H1 (cell line): ENCODE results near the gene CCDC157. TPM values are rescaled to one million over a fixed set of nuclear protein-coding genes. Genes with fewer than 3 reads are reported as not detected.
A peak's percentile ranks its signal among the peaks of the same experiment; 100 is the strongest.

ENCODE experiments used
- CTCF ChIA-PET: fragments of 300-600 bp; sonication (Branson Sonifier 250); formaldehyde crosslinking; loops from one replicate; lab custom pipeline; 2021; ENCODE audit not compliant: partially characterized antibody; lab: Charles Lee
- POLR2A ChIA-PET: fragments of 300-600 bp; sonication (Branson Sonifier 250); formaldehyde crosslinking; loops from one replicate; lab custom pipeline; 2021; ENCODE audit warnings: inconsistent platforms; ENCODE audit not compliant: partially characterized antibody; lab: Charles Lee
- DNase-seq, 2 experiments: peaks; one replicate each; pipeline versions ENCODE4 v3.0.0 to v3.0.0-alpha.2; 2010 to 2022; ENCODE audit warnings: low spot score in 2 of 2, low read depth in 1 of 2, mixed read lengths in 1 of 2
- FAIRE-seq: peaks from 2 replicates; lab custom pipeline; 2011; peaks lifted over from hg19 to GRCh38; lab: Jason Lieb, UNC
- H2AFZ ChIP-seq: 2 replicates; pipeline ENCODE4 v1.8.1; 2012; ENCODE audit warnings: low read length, inconsistent platforms
- H2AK5ac ChIP-seq: 2 replicates; pipeline ENCODE4 v1.6.1; 2013; ENCODE audit warnings: low read depth, low read length
- H2BK120ac ChIP-seq: replicated peaks from 2 replicates; pipeline ENCODE3; 2013; ENCODE audit warnings: low read depth, low read length, inconsistent platforms
- H2BK12ac ChIP-seq: 2 replicates; pipeline ENCODE4 v1.6.1; 2013; ENCODE audit warnings: low read depth, low read length
- H2BK15ac ChIP-seq: 2 replicates; pipeline ENCODE4 v1.6.1; 2013; ENCODE audit warnings: low read length
- H2BK20ac ChIP-seq: 2 replicates; pipeline ENCODE4 v1.6.1; 2013; ENCODE audit warnings: low read length
- H2BK5ac ChIP-seq: 2 replicates; pipeline ENCODE4 v1.6.1; 2013; ENCODE audit warnings: low read depth, low read length
- H3K14ac ChIP-seq: 2 replicates; pipeline ENCODE4 v1.6.1; 2013; ENCODE audit warnings: inconsistent platforms; ENCODE audit not compliant: insufficient read length
- H3K18ac ChIP-seq: 2 replicates; pipeline ENCODE4 v1.6.1; 2013; ENCODE audit warnings: low read length; ENCODE audit errors: extremely low read depth
- H3K23ac ChIP-seq: 2 replicates; pipeline ENCODE4 v1.6.1; 2013; ENCODE audit warnings: inconsistent platforms; ENCODE audit not compliant: insufficient read length
- H3K23me2 ChIP-seq: 2 replicates; pipeline ENCODE4 v1.6.1; 2013; ENCODE audit warnings: low read depth, low read length
- H3K27ac ChIP-seq: 2 replicates; pipeline ENCODE4 v1.6.1; 2011; ENCODE audit warnings: low read depth, low read length, inconsistent platforms
- H3K27me3 ChIP-seq, 4 experiments: replicated peaks in 1 of 4; 1 replicate in 1 of 4; 2 replicates in 3 of 4; pipeline versions ENCODE4 v1.6.1 to v1.8.1; 2011 to 2013; ENCODE audit warnings: low read length in 3 of 4, mild to moderate bottlenecking in 3 of 4, inconsistent platforms in 2 of 4, mixed read lengths in 2 of 4, moderate library complexity in 1 of 4; ENCODE audit not compliant: control insufficient read depth in 3 of 4, insufficient read depth in 3 of 4; ENCODE audit errors: extremely low read depth in 1 of 4
- H3K36me3 ChIP-seq, 4 experiments: 2 replicates each; pipeline versions ENCODE4 v1.6.1 to v1.8.1; 2011 to 2013; ENCODE audit warnings: mild to moderate bottlenecking in 4 of 4, low read length in 3 of 4, moderate library complexity in 2 of 4, control low read depth in 1 of 4, inconsistent platforms in 1 of 4; ENCODE audit not compliant: insufficient read depth in 4 of 4, control insufficient read depth in 2 of 4
- H3K4ac ChIP-seq: replicated peaks from 2 replicates; pipeline ENCODE3; 2013; ENCODE audit warnings: low read length, low read depth, mixed read lengths, inconsistent platforms; ENCODE audit not compliant: insufficient read length
- H3K4me1 ChIP-seq, 4 experiments: replicated peaks in 1 of 4; 1 replicate in 1 of 4; 2 replicates in 3 of 4; pipeline versions ENCODE4 v1.6.1 to v1.8.1; 2011 to 2013; ENCODE audit warnings: low read length in 3 of 4, inconsistent platforms in 2 of 4, mixed read lengths in 1 of 4; ENCODE audit not compliant: insufficient read depth in 4 of 4, control insufficient read depth in 3 of 4
- H3K4me2 ChIP-seq, 2 experiments: 2 replicates each; pipeline versions ENCODE4 v1.6.1 to v1.8.1; 2011 to 2013; ENCODE audit warnings: low read depth in 2 of 2, low read length in 2 of 2, control low read depth in 1 of 2, inconsistent platforms in 1 of 2, mild to moderate bottlenecking in 1 of 2; ENCODE audit not compliant: insufficient read depth in 1 of 2
- H3K4me3 ChIP-seq, 4 experiments: fragments of 200-600, 300-600 bp in 1 of 4; sonication (generic), shearing (Covaris generic), sonication (Bioruptor Twin) in 1 of 4; 2 replicates each; pipeline versions ENCODE4 v1.5.1 to v1.8.1; 2011 to 2016; ENCODE audit warnings: low read length in 4 of 4, low read depth in 3 of 4, control low read depth in 2 of 4, inconsistent platforms in 2 of 4, mild to moderate bottlenecking in 2 of 4, mixed read lengths in 1 of 4, moderate library complexity in 1 of 4; ENCODE audit not compliant: insufficient read depth in 2 of 4; ENCODE audit errors: extremely low read depth in 1 of 4
- H3K56ac ChIP-seq: replicated peaks from 2 replicates; pipeline ENCODE3; 2013; ENCODE audit warnings: low read depth, mild to moderate bottlenecking, mixed read lengths, low read length, inconsistent platforms; ENCODE audit not compliant: insufficient read length
- H3K79me1 ChIP-seq: 2 replicates; pipeline ENCODE4 v1.6.1; 2013; ENCODE audit warnings: low read depth, low read length, control low read depth
- H3K79me2 ChIP-seq, 2 experiments: 2 replicates each; pipeline versions ENCODE4 v1.6.1 to v1.8.1; 2012 to 2013; ENCODE audit warnings: low read length in 2 of 2, mild to moderate bottlenecking in 2 of 2, inconsistent platforms in 1 of 2; ENCODE audit not compliant: insufficient read depth in 2 of 2, control insufficient read depth in 1 of 2
- H3K9ac ChIP-seq, 4 experiments: replicated peaks in 1 of 4; 1 replicate in 1 of 4; 2 replicates in 3 of 4; pipeline versions ENCODE4 v1.6.1 to v1.8.1; 2011 to 2013; ENCODE audit warnings: low read depth in 3 of 4, low read length in 3 of 4, control low read depth in 2 of 4, mild to moderate bottlenecking in 2 of 4, moderate library complexity in 2 of 4, inconsistent platforms in 1 of 4; ENCODE audit errors: extremely low read depth in 1 of 4
- H3K9me3 ChIP-seq, 2 experiments: 2 replicates each; pipeline versions ENCODE4 v1.6.1 to v1.8.1; 2012 to 2013; ENCODE audit warnings: mild to moderate bottlenecking in 2 of 2, moderate library complexity in 2 of 2, control low read depth in 1 of 2, inconsistent platforms in 1 of 2, low read depth in 1 of 2, low read length in 1 of 2, mixed read lengths in 1 of 2; ENCODE audit not compliant: insufficient read depth in 2 of 2
- H4K20me1 ChIP-seq, 2 experiments: replicated peaks in 1 of 2; 2 replicates each; pipeline versions ENCODE3 to v1.8.1; 2011 to 2013; ENCODE audit warnings: inconsistent platforms in 2 of 2, low read length in 2 of 2, mild to moderate bottlenecking in 1 of 2; ENCODE audit not compliant: insufficient read depth in 2 of 2, control insufficient read depth in 1 of 2
- H4K5ac ChIP-seq: 2 replicates; pipeline ENCODE4 v1.6.1; 2013; ENCODE audit warnings: low read length, low read depth, mixed read lengths, inconsistent platforms; ENCODE audit not compliant: insufficient read length
- H4K8ac ChIP-seq: 2 replicates; pipeline ENCODE4 v1.8.0; 2013; ENCODE audit warnings: mild to moderate bottlenecking, moderate library complexity, low read length, inconsistent platforms; ENCODE audit not compliant: insufficient read depth; ENCODE audit errors: extremely low read depth
- H4K91ac ChIP-seq: replicated peaks from 2 replicates; pipeline ENCODE3; 2013; ENCODE audit warnings: low read length, mixed read lengths, inconsistent platforms; ENCODE audit not compliant: insufficient read length
- CHD1 ChIP-seq: IDR thresholded peaks from 2 replicates; pipeline ENCODE4 v1.6.1; 2012; ENCODE audit warnings: low read depth, low read length, improper control_type of control experiment
- CHD2 ChIP-seq: IDR thresholded peaks from 2 replicates; pipeline ENCODE4 v1.6.1; 2012; ENCODE audit warnings: low read length, improper control_type of control experiment
- KDM1A ChIP-seq: fragments of 200-600, 300-600 bp; sonication (generic); IDR thresholded peaks from 2 replicates; pipeline ENCODE4 v1.7.1; 2016; ENCODE audit warnings: mild to moderate bottlenecking, low read length, borderline replicate concordance
- KDM4A ChIP-seq: IDR thresholded peaks from one replicate; pipeline ENCODE4 v1.7.1; 2012; ENCODE audit warnings: low read depth, mild to moderate bottlenecking, moderate library complexity, low read length, inconsistent platforms; ENCODE audit not compliant: severe bottlenecking
- MAFK ChIP-seq: IDR thresholded peaks from 2 replicates; pipeline ENCODE4 v1.6.1; 2012; ENCODE audit warnings: low read depth, mild to moderate bottlenecking, improper control_type of control experiment, low read length
- NRF1 ChIP-seq: IDR thresholded peaks from 2 replicates; pipeline ENCODE4 v1.6.1; 2011; ENCODE audit warnings: mild to moderate bottlenecking, low read depth, low read length, improper control_type of control experiment
- POLR2AphosphoS5 ChIP-seq: IDR thresholded peaks from 2 replicates; pipeline ENCODE4 v1.6.1; 2011; ENCODE audit warnings: low read depth, low read length
- SIN3A ChIP-seq, 2 experiments: IDR thresholded peaks in 1 of 2; conservative IDR thresholded peaks in 1 of 2; 2 replicates each; pipeline ENCODE4 v1.6.1; 2011 to 2012; ENCODE audit warnings: low read length in 2 of 2, improper control_type of control experiment in 1 of 2, low read depth in 1 of 2, mild to moderate bottlenecking in 1 of 2
- SP1 ChIP-seq: IDR thresholded peaks from 2 replicates; pipeline ENCODE4 v1.6.1; 2011; ENCODE audit warnings: low read depth, low read length
- TBP ChIP-seq: IDR thresholded peaks from 2 replicates; pipeline ENCODE4 v1.6.1; 2011; ENCODE audit warnings: low read depth, low read length, improper control_type of control experiment
- TEAD4 ChIP-seq: IDR thresholded peaks from 2 replicates; pipeline ENCODE4 v1.6.1; 2012; ENCODE audit warnings: low read depth, low read length, inconsistent platforms, mixed read lengths
- WGBS, 2 experiments: shearing (Covaris generic) in 1 of 2; methylation state at CpG; one replicate each; pipeline versions ENCODE4 v1.1.6 to v1.1.7; 2013 to 2015; ENCODE audit warnings: low lambda C conversion rate in 2 of 2, mixed read lengths in 2 of 2, inconsistent platforms in 1 of 2, low coverage in 1 of 2, missing lambda C conversion rate in 1 of 2; ENCODE audit not compliant: insufficient replicate concordance in 2 of 2, insufficient coverage in 1 of 2, insufficient read length in 1 of 2; ENCODE audit errors: extremely low coverage in 1 of 2, missing lambda C conversion rate in 1 of 2; 5-methylcytosine and 5-hydroxymethylcytosine counted together
- polyA plus RNA-seq, 7 experiments: library from polyadenylated mRNA; depleted of rRNA in 3 of 7; stranded (reverse) in 5 of 7; unstranded in 2 of 7; fragments of >200 nt in 5 of 7; fragments of 200-250 nt in 2 of 7; gene quantifications; 1 replicate in 5 of 7; 2 replicates in 1 of 7; 4 replicates in 1 of 7; pipeline versions ENCODE4 v1.2.1 to v1.2.3, GENCODE V29; 2011 to 2013; ENCODE audit warnings: missing spikeins in 2 of 7, mixed read lengths in 2 of 7
- total RNA-seq: library from RNA; stranded (reverse); fragmentation: NEBNext Ultra II Directional; extraction: Animal tissue kit (Norgen Biotek cat#: 25700); gene quantifications from 2 replicates; pipeline ENCODE4 v1.2.1, GENCODE V29; 2021

Gene CCDC157
- total and polyA plus RNA-seq, 2 of the 8 experiments (the other 6 are each of a cell fraction or from before 2014, with no cell fraction given): 4.1 to 8.4 TPM

GRCh38 chr22:30422481-30423300 lies 65.9 kb downstream of the CCDC157 start:
- Histone ChIP-seq H3K4me2 (peak overlapping the region; percentile 71 to 93), H3K56ac (peak overlapping the region; percentile 67), H3K23me2 (peaks cover 22% of the 10 kb centered on the region), H2AFZ (0 out of 2 replicates have a peak overlapping the region, but pooled peaks have one; percentile 1), H2BK5ac (peak overlapping the region; percentile 94), H4K5ac (peak overlapping the region; percentile 82), H3K36me3 (peaks cover 0 to 10% (median 5%) of the 10 kb centered on the region in 4 experiments; a peak in 6 of 8 replicates), H2BK12ac (peak overlapping the region; percentile 4; the same call in 1 of the 2 replicates), H4K91ac (peak overlapping the region; percentile 90), H2BK120ac (no peak overlapping the region), H4K8ac (peak overlapping the region; percentile 88; the same call in 1 of the 2 replicates), H3K23ac (no peak overlapping the region), H3K79me2 (peaks cover 0 to 7% of the 10 kb centered on the region in 2 experiments; a peak in 1 of 4 replicates), H3K4ac (peak overlapping the region; percentile 51), H3K27ac (peak overlapping the region; percentile 80), H3K9me3 (no peaks in the 10 kb centered on the region), H3K4me3 (peak overlapping the region; percentile 58 to 88 (median 72)), H3K27me3 (no peaks in the 10 kb centered on the region), H2AK5ac (peak overlapping the region; percentile 46; the same call in 1 of the 2 replicates), H3K18ac (peak overlapping the region; percentile 98), H3K4me1 (peaks cover 3 to 21% (median 13%) of the 10 kb centered on the region in 4 experiments), H3K9ac (peak overlapping the region; percentile 51 to 87 (median 82)), H4K20me1 (peaks cover 0 to 10% of the 10 kb centered on the region in 2 experiments), H3K79me1 (no peaks in the 10 kb centered on the region; the same call in 1 of the 2 replicates), H2BK15ac (peak overlapping the region; percentile 76; the same call in 1 of the 2 replicates), H2BK20ac (no peak overlapping the region), H3K14ac (no peak overlapping the region)
- no peak for FAIRE-seq
- ChIA-PET POLR2A (interaction anchor here (0.6 to 5.2 kb wide), 20 partner anchors 8 to 660 kb away, joined by 3 to 39 read pairs (median 5); partner anchors contain the start of genes CCDC157, SEC14L2, SF3A1 and TBC1D10A), CTCF (interaction anchor here (0.8 to 12.0 kb wide), 10 partner anchors 8 to 159 kb away, joined by 3 to 164 read pairs (median 4); partner anchors contain the start of genes RNF215 and SEC14L2)
- WGBS, 2 experiments: 34% methylated on average over 18 of the region's 18 CpGs; no CpG with 5 or more reads in 1 of the 2 experiments
- DNase-seq: peak; percentile 60 to 76
- TF ChIP-seq CHD1: no peak
- TF ChIP-seq NRF1: no peak
- no peak for TF ChIP-seq SP1
- peak; percentile 29; the same call in 1 of the 2 replicates for TF ChIP-seq TBP
- 0 out of 2 replicates have a peak, but pooled peaks have one; percentile 2 for TF ChIP-seq MAFK
- no peak for TF ChIP-seq POLR2AphosphoS5
- TF ChIP-seq KDM1A: no peak
- TF ChIP-seq TEAD4: no peak
- no peak for TF ChIP-seq CHD2
- TF ChIP-seq SIN3A (conservative IDR thresholded peaks at IDR 0.05 in 1 of 2, IDR thresholded peaks at IDR 0.05 in 1 of 2; ENCODE audit: low read depth in 1 of 2, low read length in 2 of 2): peak; percentile 69 to 70; a peak in 2 of 4 replicates
- TF ChIP-seq KDM4A: no peak
